ENCODE measurements around the gene POC1A. TPM values are rescaled to one million over a fixed set of nuclear protein-coding genes. Genes with fewer than 3 reads are reported as not detected.
A peak's percentile ranks its signal among the peaks of the same experiment; 100 is the strongest.

Gene POC1A
- total RNA-seq, 2 experiments from 2014 or later, result 31.7 to 32.3 TPM

DNA sequence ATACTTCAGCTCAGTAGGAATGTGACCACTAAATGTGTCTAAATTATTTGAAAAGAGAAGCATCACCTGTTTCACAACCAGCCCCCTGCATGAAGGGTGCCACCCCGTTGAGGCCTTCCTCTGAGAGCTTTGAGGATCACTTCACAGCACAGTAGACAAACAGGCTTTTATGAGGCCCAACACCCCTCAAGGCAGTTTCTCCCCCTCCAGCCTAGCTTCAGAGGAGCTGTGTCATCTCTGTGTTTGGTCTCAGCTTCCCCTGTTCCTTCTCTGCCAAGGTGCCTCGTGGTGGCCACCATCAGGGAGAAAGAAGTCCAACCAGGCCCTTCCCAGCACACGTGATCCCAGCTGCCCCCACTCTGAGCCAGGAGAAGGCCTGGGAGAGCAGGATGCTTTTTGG, 76.3 kb downstream of the POC1A start:
- POLR2A ChIA-PET, result no interaction called here
- no peak for ATAC-seq
- Mint-ChIP-seq H3K27ac (peak overlapping the region; percentile 20), H3K27me3 (ENCODE audit: low read depth) (no peaks in the 10 kb centered on the region), H3K4me1 (ENCODE audit: low read depth) (no peaks in the 10 kb centered on the region), H3K4me3 (no peak overlapping the region), H3K36me3 (ENCODE audit: low read depth) (peaks cover 6% of the 10 kb centered on the region), H3K9me3 (ENCODE audit: insufficient read depth) (no peaks in the 10 kb centered on the region)
- CTCF ChIA-PET, result no interaction called here
- no peak for DNase-seq

GRCh38 chr3:52076896-52077780, 77.1 kb downstream of the POC1A start:
- no peak overlapping the region for H3K4me3 Mint-ChIP-seq
- H3K36me3 Mint-ChIP-seq (ENCODE audit: low read depth), result peaks cover 6% of the 10 kb centered on the region
- ChIA-PET POLR2A (no interaction called here), CTCF (no interaction called here)
- H3K4me1 Mint-ChIP-seq (ENCODE audit: low read depth), result peaks cover 4% of the 10 kb centered on the region
- DNase-seq, result no peak
- no peaks in the 10 kb centered on the region for H3K9me3 Mint-ChIP-seq (ENCODE audit: insufficient read depth)
- no peaks in the 10 kb centered on the region for H3K27me3 Mint-ChIP-seq (ENCODE audit: low read depth)
- H3K27ac Mint-ChIP-seq, result no peak overlapping the region
- no peak for ATAC-seq

DNA sequence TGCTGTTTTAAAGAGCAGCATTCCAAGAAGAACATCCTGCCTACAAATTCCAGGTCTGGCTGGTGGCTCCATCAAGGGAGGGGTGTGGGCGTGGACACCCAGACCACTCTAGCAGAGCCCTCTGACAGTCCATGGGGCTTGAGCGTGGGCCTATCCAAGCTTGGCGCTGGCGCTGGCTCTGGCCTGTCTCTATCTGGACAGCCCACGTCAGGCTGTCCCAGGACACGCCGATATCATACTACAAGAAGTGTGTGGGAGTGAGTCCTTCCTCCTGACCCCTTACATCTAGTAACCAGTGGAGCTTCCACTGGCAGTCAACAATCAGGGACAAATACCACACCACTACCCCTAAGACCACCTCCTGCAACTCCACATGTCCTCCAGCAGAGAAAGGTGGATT, 80.7 kb downstream of the POC1A start:
- Mint-ChIP-seq H3K9me3 (ENCODE audit: insufficient read depth) (no peaks in the 10 kb centered on the region), H3K27ac (no peak overlapping the region), H3K4me1 (ENCODE audit: low read depth) (peaks cover 11% of the 10 kb centered on the region), H3K36me3 (ENCODE audit: low read depth) (peaks cover 6% of the 10 kb centered on the region), H3K27me3 (ENCODE audit: low read depth) (no peaks in the 10 kb centered on the region), H3K4me3 (no peak overlapping the region)
- ChIA-PET POLR2A (no interaction called here), CTCF (no interaction called here)
- ATAC-seq (no peak), DNase-seq (no peak)

DNA sequence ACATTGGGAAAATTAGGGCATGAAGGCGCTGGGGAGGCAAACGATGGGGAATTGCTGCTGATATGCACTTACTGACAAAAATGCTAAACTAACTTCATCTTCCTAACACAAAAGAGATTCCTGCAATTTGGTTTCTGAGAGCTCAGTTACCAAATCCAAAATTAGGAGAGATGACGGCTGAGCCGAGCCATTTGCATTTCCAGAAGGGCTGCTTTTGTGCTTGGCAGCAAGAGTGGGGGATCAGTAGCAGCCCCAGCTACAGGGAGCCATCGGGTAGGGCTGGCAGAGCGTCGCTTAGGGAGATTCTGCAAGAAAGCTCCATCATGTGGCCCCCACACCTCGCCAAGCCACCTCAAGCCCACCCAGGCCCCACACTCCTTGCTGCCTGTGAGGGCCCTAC, 81.8 kb downstream of the POC1A start:
- peaks cover 11% of the 10 kb centered on the region for H3K4me1 Mint-ChIP-seq (ENCODE audit: low read depth)
- H3K4me3 Mint-ChIP-seq, result no peak overlapping the region
- ATAC-seq (no peak), DNase-seq (no peak)
- ChIA-PET CTCF (no interaction called here), POLR2A (no interaction called here)
- no peaks in the 10 kb centered on the region for H3K27me3 Mint-ChIP-seq (ENCODE audit: low read depth)
- H3K9me3 Mint-ChIP-seq (ENCODE audit: insufficient read depth), result no peaks in the 10 kb centered on the region
- no peak overlapping the region for H3K27ac Mint-ChIP-seq
- peaks cover 6% of the 10 kb centered on the region for H3K36me3 Mint-ChIP-seq (ENCODE audit: low read depth)

GRCh38 chr3:52072020-52072419, 82.2 kb downstream of the POC1A start:
- POLR2A ChIA-PET, result no interaction called here
- Mint-ChIP-seq H3K27ac (no peak overlapping the region), H3K9me3 (ENCODE audit: insufficient read depth) (no peaks in the 10 kb centered on the region), H3K36me3 (ENCODE audit: low read depth) (peaks cover 6% of the 10 kb centered on the region), H3K27me3 (ENCODE audit: low read depth) (no peaks in the 10 kb centered on the region), H3K4me3 (no peak overlapping the region), H3K4me1 (ENCODE audit: low read depth) (peaks cover 11% of the 10 kb centered on the region)
- DNase-seq (no peak), ATAC-seq (no peak)
- CTCF ChIA-PET, result no interaction called here

DNA sequence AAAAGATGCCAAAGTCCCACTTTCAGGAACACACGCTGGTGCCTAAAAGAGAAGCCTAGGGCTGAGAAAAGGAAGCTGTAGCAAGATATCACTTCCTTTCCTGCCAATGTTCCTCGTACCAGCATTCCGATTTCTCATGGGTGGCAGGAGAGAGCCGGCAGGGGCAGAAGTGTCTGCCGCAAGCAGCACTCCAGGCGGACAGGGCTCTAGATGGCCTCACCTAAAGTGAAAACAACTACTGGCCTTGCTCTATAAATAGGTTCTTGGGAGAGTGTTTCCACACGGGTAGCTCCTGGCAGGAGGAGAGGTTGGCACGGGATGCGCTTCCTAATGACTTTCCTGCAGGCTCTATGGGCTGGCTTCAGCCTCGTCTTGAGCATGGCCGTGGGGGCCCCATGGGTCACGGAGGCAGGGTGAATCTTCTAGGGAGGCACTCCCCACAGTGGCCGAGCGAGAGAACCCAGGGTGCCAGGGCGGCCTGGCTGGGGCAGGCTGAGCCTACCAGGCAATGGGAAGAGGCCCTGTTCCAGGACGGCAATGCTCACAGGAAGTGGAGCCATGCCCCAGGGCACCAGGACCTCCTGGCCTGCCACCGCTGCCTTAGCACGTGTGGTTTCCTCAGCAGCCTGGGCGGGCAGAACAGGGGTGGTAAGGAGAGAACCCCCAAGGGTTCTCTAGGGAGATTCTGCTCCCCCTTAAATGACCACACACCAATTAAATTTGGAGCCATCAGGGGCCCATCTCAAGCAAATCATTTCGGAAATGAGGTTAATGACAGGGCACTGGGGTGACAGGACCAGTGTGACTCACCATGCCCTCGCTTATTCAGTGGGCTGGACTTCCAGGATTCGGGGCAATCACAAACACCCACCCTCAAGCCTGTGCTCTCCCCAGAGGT, 83.2 kb downstream of the POC1A start:
- H3K4me3 Mint-ChIP-seq, result no peak overlapping the region
- DNase-seq (no peak), ATAC-seq (no peak)
- CTCF ChIA-PET, result interaction anchor here (1.3 kb wide), 1 partner anchor 11 kb away, joined by 3 read pairs; no protein-coding TSS in a partner anchor
- no peaks in the 10 kb centered on the region for H3K9me3 Mint-ChIP-seq (ENCODE audit: insufficient read depth)
- H3K4me1 Mint-ChIP-seq (ENCODE audit: low read depth), result peaks cover 11% of the 10 kb centered on the region
- H3K36me3 Mint-ChIP-seq (ENCODE audit: low read depth), result peaks cover 6% of the 10 kb centered on the region
- H3K27ac Mint-ChIP-seq, result no peak overlapping the region
- POLR2A ChIA-PET, result no interaction called here
- H3K27me3 Mint-ChIP-seq (ENCODE audit: low read depth), result no peaks in the 10 kb centered on the region

GRCh38 chr3:52069855-52070254, 84.4 kb downstream of the POC1A start:
- CTCF ChIA-PET, result interaction anchor here (1.3 kb wide), 1 partner anchor 10 kb away, joined by 3 read pairs; no protein-coding TSS in a partner anchor
- Mint-ChIP-seq H3K4me1 (ENCODE audit: low read depth) (peaks cover 11% of the 10 kb centered on the region), H3K36me3 (ENCODE audit: low read depth) (peaks cover 6% of the 10 kb centered on the region), H3K4me3 (no peak overlapping the region), H3K27ac (no peak overlapping the region), H3K27me3 (ENCODE audit: low read depth) (no peaks in the 10 kb centered on the region), H3K9me3 (ENCODE audit: insufficient read depth) (no peaks in the 10 kb centered on the region)
- no peak for ATAC-seq
- POLR2A ChIA-PET, result no interaction called here
- DNase-seq, result no peak

DNA sequence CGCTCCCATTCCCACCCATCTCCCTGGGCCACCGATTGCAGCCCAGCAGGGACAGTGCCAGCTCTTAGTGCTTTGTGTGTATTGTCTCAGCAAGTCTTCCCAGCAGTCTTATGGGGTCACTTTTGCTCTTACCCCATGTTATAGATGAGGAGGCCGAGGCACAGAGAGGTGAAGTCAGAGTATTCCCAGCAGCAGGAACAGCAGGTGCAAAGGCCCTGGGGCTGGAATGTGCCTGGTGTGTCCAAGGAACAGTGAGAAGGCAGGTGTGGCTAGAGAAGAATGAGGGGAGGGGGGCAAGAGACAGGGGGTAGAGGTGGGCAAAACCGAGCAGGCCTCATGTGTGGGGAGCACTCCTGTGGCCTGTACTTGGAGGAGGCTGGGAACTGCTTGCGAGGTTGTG, 85.1 kb downstream of the POC1A start:
- no peak for DNase-seq
- Mint-ChIP-seq H3K27ac (peak overlapping the region; percentile 10), H3K36me3 (ENCODE audit: low read depth) (peaks cover 3% of the 10 kb centered on the region), H3K4me3 (no peak overlapping the region), H3K27me3 (ENCODE audit: low read depth) (no peaks in the 10 kb centered on the region), H3K9me3 (ENCODE audit: insufficient read depth) (no peaks in the 10 kb centered on the region), H3K4me1 (ENCODE audit: low read depth) (peaks cover 11% of the 10 kb centered on the region)
- ChIA-PET POLR2A (no interaction called here), CTCF (no interaction called here)
- ATAC-seq, result no peak

DNA sequence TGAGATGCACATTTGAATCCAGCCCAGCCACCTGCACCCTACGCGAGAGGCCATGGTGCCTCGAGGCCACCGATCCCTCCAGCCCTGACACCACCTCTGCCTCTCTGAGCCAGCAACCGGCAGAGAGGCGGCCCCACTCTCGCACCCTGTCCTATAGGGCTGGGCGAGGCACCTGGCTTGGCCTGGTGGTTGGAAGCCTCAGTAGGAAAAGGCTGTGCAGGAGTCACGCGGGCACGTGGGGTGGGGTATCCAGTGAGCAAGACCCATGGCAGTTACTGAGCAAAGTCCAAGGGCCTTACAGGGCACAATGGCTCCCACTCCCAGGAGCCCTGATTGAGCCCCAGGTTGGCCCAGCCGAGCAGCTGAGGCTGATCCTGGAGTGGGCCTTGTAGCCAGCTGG, 85.5 kb downstream of the POC1A start:
- ChIA-PET POLR2A (no interaction called here), CTCF (no interaction called here)
- H3K4me1 Mint-ChIP-seq (ENCODE audit: low read depth), result peaks cover 11% of the 10 kb centered on the region
- ATAC-seq, result no peak
- no peak for DNase-seq
- no peak overlapping the region for H3K4me3 Mint-ChIP-seq
- no peaks in the 10 kb centered on the region for H3K27me3 Mint-ChIP-seq (ENCODE audit: low read depth)
- H3K36me3 Mint-ChIP-seq (ENCODE audit: low read depth), result no peaks in the 10 kb centered on the region
- no peaks in the 10 kb centered on the region for H3K9me3 Mint-ChIP-seq (ENCODE audit: insufficient read depth)
- no peak overlapping the region for H3K27ac Mint-ChIP-seq

- H3K27me3 Mint-ChIP-seq (ENCODE audit: low read depth), result no peaks in the 10 kb centered on the region
- no peak for ATAC-seq
- POLR2A ChIA-PET, result no interaction called here
- H3K4me3 Mint-ChIP-seq, result no peak overlapping the region
- no peaks in the 10 kb centered on the region for H3K9me3 Mint-ChIP-seq (ENCODE audit: insufficient read depth)
- DNase-seq, result no peak
- no peak overlapping the region for H3K27ac Mint-ChIP-seq
- peaks cover 11% of the 10 kb centered on the region for H3K4me1 Mint-ChIP-seq (ENCODE audit: low read depth)
- CTCF ChIA-PET, result interaction anchor here (1.4 kb wide), 1 partner anchor 54 kb away, joined by 5 read pairs; no protein-coding TSS in a partner anchor
- H3K36me3 Mint-ChIP-seq (ENCODE audit: low read depth), result no peaks in the 10 kb centered on the region
Measured at GRCh38 chr3:52068055-52068571, 86.1 kb downstream of the POC1A start.

DNA sequence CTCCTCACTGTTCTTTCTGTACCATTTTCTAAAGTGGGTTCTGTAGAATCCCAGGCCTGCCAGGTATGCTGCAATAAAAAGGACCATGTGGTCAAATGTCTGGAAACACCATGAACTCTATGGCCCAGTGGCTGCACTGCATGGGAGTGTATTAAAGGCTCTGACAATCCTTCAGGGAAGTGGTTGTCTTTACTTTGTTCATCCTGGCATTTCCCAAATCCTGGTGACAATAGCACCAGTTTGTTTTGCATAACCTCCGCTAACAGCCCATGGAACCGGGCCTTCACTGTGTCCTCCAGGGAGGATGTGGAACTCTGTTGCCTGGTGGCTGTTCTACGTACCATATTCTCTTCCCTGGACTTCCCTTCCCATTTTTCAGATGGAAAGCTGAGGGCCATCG, 86.7 kb downstream of the POC1A start:
- no peak for DNase-seq
- POLR2A ChIA-PET, result no interaction called here

GRCh38 chr3:52067046-52067445, 87.2 kb downstream of the POC1A start:
- CTCF ChIA-PET, result interaction anchor here (1.4 kb wide), 1 partner anchor 55 kb away, joined by 5 read pairs; no protein-coding TSS in a partner anchor
- POLR2A ChIA-PET, result interaction anchor here (0.6 kb wide), 1 partner anchor 241 kb away, joined by 3 read pairs; no protein-coding TSS in a partner anchor
- no peak overlapping the region for H3K27ac Mint-ChIP-seq
- H3K4me1 Mint-ChIP-seq (ENCODE audit: low read depth), result peaks cover 9% of the 10 kb centered on the region
- DNase-seq (no peak), ATAC-seq (no peak)
- H3K27me3 Mint-ChIP-seq (ENCODE audit: low read depth), result no peaks in the 10 kb centered on the region
- no peak overlapping the region for H3K4me3 Mint-ChIP-seq
- no peaks in the 10 kb centered on the region for H3K9me3 Mint-ChIP-seq (ENCODE audit: insufficient read depth)
- H3K36me3 Mint-ChIP-seq (ENCODE audit: low read depth), result no peaks in the 10 kb centered on the region

More for the DNA sequence above, 86.7 kb downstream of the POC1A start:
- ATAC-seq, result no peak
- Mint-ChIP-seq H3K4me3 (no peak overlapping the region), H3K27me3 (ENCODE audit: low read depth) (no peaks in the 10 kb centered on the region), H3K27ac (no peak overlapping the region), H3K4me1 (ENCODE audit: low read depth) (peaks cover 14% of the 10 kb centered on the region), H3K9me3 (ENCODE audit: insufficient read depth) (no peaks in the 10 kb centered on the region), H3K36me3 (ENCODE audit: low read depth) (no peaks in the 10 kb centered on the region)
- CTCF ChIA-PET, result interaction anchor here (1.4 kb wide), 1 partner anchor 54 kb away, joined by 5 read pairs; no protein-coding TSS in a partner anchor
